GM12875 (cell line): ENCODE measurements around the gene ZNF281.

Experiments
- H3K4me3 ChIP-seq: one replicate; pipeline ENCODE4 v1.5.1; 2011; ENCODE audit warnings: low read depth, low read length, control low read depth
- TF ChIP-seq, protein P1 (sequence below): IDR thresholded peaks from 2 replicates; pipeline ENCODE4 v1.5.1; 2011; ENCODE audit warnings: low read depth, mild to moderate bottlenecking, control low read depth, inconsistent platforms, low read length, moderate library complexity, borderline replicate concordance; ENCODE audit not compliant: insufficient read depth

The ZNF281 gene

DNA sequence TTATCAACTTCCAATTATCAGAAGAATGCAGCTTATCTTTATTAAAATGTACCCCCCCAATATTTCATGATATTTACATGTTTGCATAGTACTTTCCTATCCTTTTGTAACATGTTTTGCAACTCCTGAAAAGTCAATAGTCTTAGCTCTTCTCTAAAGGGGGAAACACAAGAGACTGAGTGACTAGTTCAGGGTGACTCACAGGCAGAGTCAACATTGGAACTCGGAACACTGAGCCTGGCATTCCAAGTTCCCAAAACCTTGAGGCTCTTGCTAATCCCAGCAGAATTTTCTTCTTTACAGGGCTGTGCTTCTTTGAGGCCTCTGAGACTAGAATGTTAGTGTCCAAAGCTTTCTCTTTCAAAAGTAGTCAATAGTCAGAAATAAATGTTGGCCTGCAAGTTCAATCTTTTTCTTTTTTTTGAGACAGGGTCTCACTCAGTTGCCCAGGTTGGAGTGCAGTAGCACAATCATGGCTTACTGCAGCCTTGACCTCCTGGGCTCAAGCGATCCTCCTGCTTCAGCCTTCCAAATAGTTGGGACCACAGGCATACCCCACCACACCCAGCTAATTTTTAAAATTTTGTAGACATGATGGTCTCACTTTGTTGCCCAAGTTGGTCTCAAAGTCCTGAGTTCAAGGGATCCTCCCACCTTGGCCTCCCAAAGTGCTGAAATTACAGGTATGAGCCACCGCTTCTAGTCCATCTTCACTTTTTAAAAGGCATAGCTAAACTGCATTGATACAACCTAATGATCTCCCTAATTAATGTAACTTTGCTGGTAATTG lies 37.5 kb downstream of the ZNF281 start:
- no peak overlapping the region for H3K4me3 ChIP-seq
- TF ChIP-seq, protein P1, sequence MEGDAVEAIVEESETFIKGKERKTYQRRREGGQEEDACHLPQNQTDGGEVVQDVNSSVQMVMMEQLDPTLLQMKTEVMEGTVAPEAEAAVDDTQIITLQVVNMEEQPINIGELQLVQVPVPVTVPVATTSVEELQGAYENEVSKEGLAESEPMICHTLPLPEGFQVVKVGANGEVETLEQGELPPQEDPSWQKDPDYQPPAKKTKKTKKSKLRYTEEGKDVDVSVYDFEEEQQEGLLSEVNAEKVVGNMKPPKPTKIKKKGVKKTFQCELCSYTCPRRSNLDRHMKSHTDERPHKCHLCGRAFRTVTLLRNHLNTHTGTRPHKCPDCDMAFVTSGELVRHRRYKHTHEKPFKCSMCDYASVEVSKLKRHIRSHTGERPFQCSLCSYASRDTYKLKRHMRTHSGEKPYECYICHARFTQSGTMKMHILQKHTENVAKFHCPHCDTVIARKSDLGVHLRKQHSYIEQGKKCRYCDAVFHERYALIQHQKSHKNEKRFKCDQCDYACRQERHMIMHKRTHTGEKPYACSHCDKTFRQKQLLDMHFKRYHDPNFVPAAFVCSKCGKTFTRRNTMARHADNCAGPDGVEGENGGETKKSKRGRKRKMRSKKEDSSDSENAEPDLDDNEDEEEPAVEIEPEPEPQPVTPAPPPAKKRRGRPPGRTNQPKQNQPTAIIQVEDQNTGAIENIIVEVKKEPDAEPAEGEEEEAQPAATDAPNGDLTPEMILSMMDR = no peak

DNA sequence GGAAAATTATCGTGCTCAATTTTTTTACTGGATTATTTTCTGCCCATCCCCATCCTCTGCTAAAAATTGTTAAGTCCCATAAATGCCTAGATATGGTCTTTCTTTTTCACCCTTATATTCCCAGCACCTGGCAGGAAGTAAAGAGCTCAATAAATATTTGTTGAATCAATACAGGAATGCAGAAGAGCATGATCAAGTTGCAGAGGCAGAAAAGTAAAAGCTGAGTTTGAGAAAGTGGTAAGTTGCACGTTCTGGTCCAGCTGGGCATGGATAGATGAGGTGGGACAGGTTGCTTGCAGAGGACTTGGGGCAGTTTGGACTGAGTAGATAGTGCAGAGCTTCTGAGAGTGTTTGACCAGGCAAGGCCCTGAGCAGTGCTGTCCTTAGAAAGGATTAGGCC lies 40.1 kb downstream of the ZNF281 start:
- no peak overlapping the region for H3K4me3 ChIP-seq
- TF ChIP-seq, protein P1 = no peak

DNA sequence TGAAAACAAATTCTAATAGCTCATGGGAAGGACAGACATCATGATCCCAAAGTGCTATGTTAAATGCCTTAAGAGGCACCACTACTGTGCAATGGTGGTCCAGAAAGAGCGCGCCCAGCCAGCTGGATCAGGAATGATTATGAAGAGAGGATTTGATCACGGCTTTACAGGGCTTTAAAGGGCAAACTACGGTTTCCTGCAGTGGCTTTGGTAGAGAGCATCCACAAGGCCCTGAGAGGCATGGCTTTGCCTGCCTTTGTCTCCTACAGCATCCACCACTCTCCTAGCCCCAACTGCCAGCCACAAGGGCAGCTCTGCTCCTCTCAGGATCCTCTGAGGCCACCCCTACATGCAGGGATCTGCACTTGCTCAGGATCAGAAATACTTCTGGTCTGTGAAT lies 40.7 kb downstream of the ZNF281 start:
- H3K4me3 ChIP-seq = no peak overlapping the region
- TF ChIP-seq, protein P1 = no peak

DNA sequence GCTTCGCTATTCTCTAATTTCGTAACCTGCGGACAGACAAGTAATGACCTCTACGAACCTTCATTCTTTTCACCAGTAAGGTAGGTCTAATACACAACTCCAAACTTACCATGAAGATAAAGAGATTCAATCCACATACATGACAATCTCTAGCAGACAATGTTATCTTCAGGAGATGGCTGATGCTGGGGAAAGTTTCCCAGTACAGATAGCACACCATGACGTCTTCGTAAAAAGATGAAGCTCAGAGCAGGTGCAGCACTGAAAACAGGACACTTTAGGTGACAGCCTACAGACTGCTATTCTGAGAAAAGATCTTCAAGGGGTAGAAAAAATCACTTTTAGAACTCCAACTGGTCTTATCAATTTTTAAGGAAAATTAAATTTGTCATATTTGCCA lies 41.3 kb downstream of the ZNF281 start:
- TF ChIP-seq, protein P1 = no peak
- no peak overlapping the region for H3K4me3 ChIP-seq

DNA sequence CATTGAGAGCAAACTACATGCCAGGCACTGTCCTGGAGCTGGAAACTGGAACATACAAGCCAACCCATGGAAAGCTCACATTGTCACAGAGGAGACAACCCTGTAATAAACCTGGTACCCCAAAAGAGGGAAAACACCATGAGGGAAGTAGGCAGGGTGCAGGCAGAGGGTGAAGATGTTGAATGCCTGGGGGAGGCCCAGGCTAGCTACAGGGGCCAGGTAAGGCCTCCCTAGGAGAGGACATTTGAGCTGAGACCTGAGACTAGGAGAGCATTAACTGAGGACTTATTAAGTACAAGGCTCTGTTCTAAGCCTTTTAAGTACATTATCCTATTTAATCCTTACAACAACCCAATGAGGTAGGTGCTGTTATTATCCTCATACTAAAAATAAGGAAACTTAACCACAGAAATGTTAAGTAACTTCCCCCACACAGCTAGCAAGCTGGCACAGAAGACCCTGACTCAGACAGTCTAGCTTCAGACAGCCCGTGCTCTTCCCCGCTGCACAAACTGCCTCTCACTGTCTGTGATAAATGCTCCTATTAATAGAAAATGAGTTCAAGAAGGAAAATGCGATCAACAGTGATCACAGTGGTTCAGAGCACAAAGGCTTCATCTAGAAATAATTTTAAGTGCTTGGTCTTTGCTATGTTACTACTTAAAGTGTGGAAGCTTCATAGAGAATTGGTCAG lies 41.8 kb downstream of the ZNF281 start:
- TF ChIP-seq, protein P1 = no peak
- no peak overlapping the region for H3K4me3 ChIP-seq

DNA sequence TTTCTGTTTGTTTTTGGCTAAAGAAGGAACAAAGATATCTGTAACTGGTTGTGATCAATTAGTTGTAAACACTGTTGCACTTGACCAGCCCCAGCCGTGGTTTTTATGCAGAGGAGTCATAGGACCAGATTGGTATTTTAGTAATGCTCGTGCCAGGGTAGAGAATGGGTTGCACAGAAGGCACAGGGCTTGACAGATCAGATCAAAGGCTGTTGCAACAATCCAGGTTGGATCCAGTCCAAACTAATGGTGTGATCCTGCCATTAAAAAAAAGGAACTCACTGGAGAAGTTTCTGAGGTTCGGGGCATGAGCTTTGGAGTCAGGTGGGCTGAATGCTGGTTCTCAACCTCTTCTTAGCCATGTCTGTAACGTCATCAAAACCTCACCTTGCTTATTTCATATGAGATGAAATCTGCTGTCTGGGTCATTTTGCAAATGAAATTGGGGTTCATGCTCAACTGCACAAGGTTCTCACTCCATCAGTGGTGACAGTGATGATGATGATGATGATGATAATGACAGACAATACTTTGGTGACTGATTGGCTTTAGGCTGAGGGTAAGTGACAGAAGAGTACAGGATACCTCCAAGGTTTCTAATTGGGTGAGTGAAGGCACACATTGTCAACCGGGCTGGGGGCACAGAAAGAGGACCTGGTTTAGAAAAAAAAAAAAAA lies 43.1 kb downstream of the ZNF281 start:
- TF ChIP-seq, protein P1 = no peak
- no peak overlapping the region for H3K4me3 ChIP-seq
